ENCODE measurements around the gene KDM4B. TPM values are rescaled to one million over a fixed set of nuclear protein-coding genes. Genes with fewer than 3 reads are reported as not detected.

Gene KDM4B
- total RNA-seq, 1 experiment from 2014 or later: 35.9 TPM

- ATAC-seq (no peak), DNase-seq (ENCODE audit: low read depth, low spot score) (no peak)
- Histone ChIP-seq H3K4me2 (ENCODE audit: low read length) (no peak overlapping the region), H3K9ac (ENCODE audit: low read length) (no peak overlapping the region), H3K27ac (ENCODE audit: low read depth, low read length) (no peak overlapping the region), H3K79me2 (ENCODE audit: insufficient read depth, low read length) (no peaks in the 10 kb centered on the region), H2AFZ (ENCODE audit: low read depth, low read length, poor library complexity, severe bottlenecking) (no peak overlapping the region), H3K9me3 (ENCODE audit: control insufficient read depth in 1 of 2, insufficient read depth in 1 of 2, low read depth in 1 of 2, low read length in 2 of 2) (no peaks in the 10 kb centered on the region), H3K4me1 (ENCODE audit: control insufficient read depth in 1 of 2, insufficient read depth in 2 of 2, low read length in 2 of 2) (no peaks in the 10 kb centered on the region), H4K20me1 (ENCODE audit: insufficient read depth) (no peaks in the 10 kb centered on the region), H3K9me2 (ENCODE audit: insufficient read depth) (no peaks in the 10 kb centered on the region), H3K36me3 (ENCODE audit: control insufficient read depth in 1 of 2, insufficient read depth in 2 of 2, low read length in 2 of 2) (no peaks in the 10 kb centered on the region; a peak in 1 of 4 replicates), H3K27me3 (ENCODE audit: insufficient read depth, low read length) (no peaks in the 10 kb centered on the region), H3K4me3 (replicated peaks in 1 of 2; ENCODE audit: low read depth in 1 of 2, low read length in 2 of 2) (no peak overlapping the region)
- TF ChIP-seq EGR1 (IDR thresholded peaks at IDR 0.05; ENCODE audit: low read depth) (no peak), EZH2phosphoT487 (IDR thresholded peaks at IDR 0.05; ENCODE audit: borderline replicate concordance) (no peak), ZBTB33 (IDR thresholded peaks at IDR 0.05; ENCODE audit: extremely low read depth, insufficient replicate concordance, low read length) (no peak)
- BruUV-seq (replicated peaks): no TSS peak
- ChIA-PET CTCF (no interaction called here), POLR2A (no interaction called here), RAD21 (ENCODE audit: low non-redundant PET in 1 of 2, low total read pairs in 2 of 2, uncharacterized antibody in 2 of 2, unreplicated experiment in 2 of 2) (no interaction called here)
- intact Hi-C loops (cut with micrococcal nuclease): no loop called here
Measured at GRCh38 chr19:5106971-5107370, 138.1 kb downstream of the KDM4B start.

GRCh38 chr19:5107432-5108122, 138.7 kb downstream of the KDM4B start:
- Histone ChIP-seq H3K9me2 (ENCODE audit: insufficient read depth) (no peaks in the 10 kb centered on the region), H2AFZ (ENCODE audit: low read depth, low read length, poor library complexity, severe bottlenecking) (no peak overlapping the region), H3K4me1 (ENCODE audit: control insufficient read depth in 1 of 2, insufficient read depth in 2 of 2, low read length in 2 of 2) (no peaks in the 10 kb centered on the region), H3K4me2 (ENCODE audit: low read length) (no peak overlapping the region), H3K27ac (ENCODE audit: low read depth, low read length) (no peak overlapping the region), H3K4me3 (replicated peaks in 1 of 2; ENCODE audit: low read depth in 1 of 2, low read length in 2 of 2) (no peak overlapping the region), H3K9me3 (ENCODE audit: control insufficient read depth in 1 of 2, insufficient read depth in 1 of 2, low read depth in 1 of 2, low read length in 2 of 2) (no peaks in the 10 kb centered on the region), H4K20me1 (ENCODE audit: insufficient read depth) (no peaks in the 10 kb centered on the region), H3K36me3 (ENCODE audit: control insufficient read depth in 1 of 2, insufficient read depth in 2 of 2, low read length in 2 of 2) (no peaks in the 10 kb centered on the region; a peak in 2 of 4 replicates), H3K27me3 (ENCODE audit: insufficient read depth, low read length) (no peaks in the 10 kb centered on the region), H3K79me2 (ENCODE audit: insufficient read depth, low read length) (no peaks in the 10 kb centered on the region), H3K9ac (ENCODE audit: low read length) (no peak overlapping the region)
- ATAC-seq: no peak
- ChIA-PET POLR2A (no interaction called here), CTCF (no interaction called here), RAD21 (ENCODE audit: low non-redundant PET in 1 of 2, low total read pairs in 2 of 2, uncharacterized antibody in 2 of 2, unreplicated experiment in 2 of 2) (no interaction called here)
- BruUV-seq (replicated peaks): no TSS peak
- intact Hi-C loops (cut with micrococcal nuclease): no loop called here
- no peak for DNase-seq (ENCODE audit: low read depth, low spot score)
- TF ChIP-seq CTCF (IDR thresholded peaks at IDR 0.05 in 2 of 3, conservative IDR thresholded peaks at IDR 0.05 in 1 of 3; ENCODE audit: borderline replicate concordance in 1 of 3, insufficient read depth in 1 of 3, low read depth in 2 of 3, low read length in 2 of 3) (no peak), ATF3 (IDR thresholded peaks at IDR 0.05) (no peak), RAD21 (IDR thresholded peaks at IDR 0.05; ENCODE audit: low read depth) (no peak), ZBTB33 (IDR thresholded peaks at IDR 0.05; ENCODE audit: extremely low read depth, insufficient replicate concordance, low read length) (no peak), ZNF274 (IDR thresholded peaks at IDR 0.05; ENCODE audit: low read depth, low read length) (no peak), CEBPB (IDR thresholded peaks at IDR 0.05; ENCODE audit: low read depth) (no peak)

Measured in HCT116 (cell line).